Measurements from ENCODE around the gene SRXN1. TPM values are rescaled to one million over a fixed set of nuclear protein-coding genes. Genes with fewer than 3 reads are reported as not detected.

Gene SRXN1
- total and polyA plus RNA-seq, 9 of the 15 experiments (the other 6 are each of a cell fraction or from before 2014, with no cell fraction given), result 6.8 to 36.4 (median 21.6) TPM

DNA sequence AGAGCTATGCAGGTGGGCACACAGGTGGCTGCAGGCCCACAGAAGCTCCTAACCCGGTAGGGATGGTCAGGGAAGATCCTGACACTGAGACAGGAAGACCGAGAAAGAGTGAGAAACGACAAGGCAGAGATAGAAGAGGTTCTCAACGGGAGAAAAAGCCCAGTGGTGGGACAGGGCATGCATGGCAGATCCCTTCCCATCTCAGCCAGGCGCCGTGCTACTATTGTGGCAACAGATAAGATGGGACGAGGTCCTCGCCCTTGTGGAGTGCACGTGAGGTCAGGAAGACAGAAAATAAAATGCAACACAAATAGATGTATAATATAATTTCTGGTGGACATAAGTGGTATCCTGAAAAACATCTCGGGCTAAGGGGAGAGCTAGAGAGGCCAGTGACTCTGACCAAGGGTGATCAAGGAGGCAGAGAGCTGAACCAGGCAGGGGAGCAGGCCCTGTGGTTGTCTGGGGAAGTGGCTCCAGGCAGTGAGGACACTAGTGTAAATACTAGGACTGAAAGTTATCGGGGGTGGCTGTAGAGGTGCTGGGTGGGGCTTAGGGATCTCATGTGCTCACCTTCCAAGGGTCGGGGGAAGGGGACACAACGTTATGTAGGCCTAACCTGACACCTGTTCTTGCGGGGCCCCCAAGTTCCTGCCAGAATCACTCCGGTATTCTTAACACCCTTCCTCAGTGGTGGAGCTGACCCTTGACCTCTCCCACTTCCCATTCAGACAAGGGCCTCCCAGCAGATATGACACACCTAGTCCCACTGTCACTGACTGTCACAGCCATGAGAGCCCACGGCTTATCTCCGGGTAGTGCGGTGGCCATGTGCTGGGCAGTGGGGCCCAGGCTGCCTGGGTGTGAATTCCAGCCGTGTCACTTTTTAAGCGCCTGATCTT lies 1.0 kb downstream of the SRXN1 start (continued):
- TF ChIP-seq GTF2E2 (tag; IDR thresholded peaks at IDR 0.05) (0 out of 2 replicates have a peak, but pooled peaks have one; percentile 53), GATAD2A (IDR thresholded peaks at IDR 0.05) (0 out of 2 replicates have a peak, but pooled peaks have one; percentile 47), XRCC5 (IDR thresholded peaks at IDR 0.05; ENCODE audit: low read depth, low read length) (no peak), ZNF239 (CRISPR knock-in tag; IDR thresholded peaks at IDR 0.05) (no peak), ZSCAN32 (CRISPR knock-in tag; IDR thresholded peaks at IDR 0.05) (no peak), CBFA2T2 (conservative IDR thresholded peaks at IDR 0.05) (no peak), ZMIZ1 (IDR thresholded peaks at IDR 0.05; ENCODE audit: low read depth in 2 of 2, low read length in 2 of 2) (no peak), GTF3C2 (IDR thresholded peaks at IDR 0.05; ENCODE audit: borderline replicate concordance, extremely low read depth, insufficient read length) (no peak), SLC30A9 (CRISPR knock-in tag; IDR thresholded peaks at IDR 0.05) (no peak), MTA1 (IDR thresholded peaks at IDR 0.05; ENCODE audit: borderline replicate concordance) (no peak), BRCA1 (IDR thresholded peaks at IDR 0.05) (no peak), BRCA1 (CRISPR knock-in tag; IDR thresholded peaks at IDR 0.05) (no peak), ZNF316 (IDR thresholded peaks at IDR 0.05) (no peak), RFX7 (CRISPR knock-in tag; IDR thresholded peaks at IDR 0.05) (no peak)
- TF ChIP-seq, protein P1, sequence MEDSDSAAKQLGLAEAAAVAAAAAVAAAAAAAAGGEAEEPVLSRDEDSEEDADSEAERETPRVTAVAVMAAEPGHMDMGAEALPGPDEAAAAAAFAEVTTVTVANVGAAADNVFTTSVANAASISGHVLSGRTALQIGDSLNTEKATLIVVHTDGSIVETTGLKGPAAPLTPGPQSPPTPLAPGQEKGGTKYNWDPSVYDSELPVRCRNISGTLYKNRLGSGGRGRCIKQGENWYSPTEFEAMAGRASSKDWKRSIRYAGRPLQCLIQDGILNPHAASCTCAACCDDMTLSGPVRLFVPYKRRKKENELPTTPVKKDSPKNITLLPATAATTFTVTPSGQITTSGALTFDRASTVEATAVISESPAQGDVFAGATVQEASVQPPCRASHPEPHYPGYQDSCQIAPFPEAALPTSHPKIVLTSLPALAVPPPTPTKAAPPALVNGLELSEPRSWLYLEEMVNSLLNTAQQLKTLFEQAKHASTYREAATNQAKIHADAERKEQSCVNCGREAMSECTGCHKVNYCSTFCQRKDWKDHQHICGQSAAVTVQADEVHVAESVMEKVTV (CRISPR knock-in tag; IDR thresholded peaks at IDR 0.05), result no peak
- TF ChIP-seq, protein P2, sequence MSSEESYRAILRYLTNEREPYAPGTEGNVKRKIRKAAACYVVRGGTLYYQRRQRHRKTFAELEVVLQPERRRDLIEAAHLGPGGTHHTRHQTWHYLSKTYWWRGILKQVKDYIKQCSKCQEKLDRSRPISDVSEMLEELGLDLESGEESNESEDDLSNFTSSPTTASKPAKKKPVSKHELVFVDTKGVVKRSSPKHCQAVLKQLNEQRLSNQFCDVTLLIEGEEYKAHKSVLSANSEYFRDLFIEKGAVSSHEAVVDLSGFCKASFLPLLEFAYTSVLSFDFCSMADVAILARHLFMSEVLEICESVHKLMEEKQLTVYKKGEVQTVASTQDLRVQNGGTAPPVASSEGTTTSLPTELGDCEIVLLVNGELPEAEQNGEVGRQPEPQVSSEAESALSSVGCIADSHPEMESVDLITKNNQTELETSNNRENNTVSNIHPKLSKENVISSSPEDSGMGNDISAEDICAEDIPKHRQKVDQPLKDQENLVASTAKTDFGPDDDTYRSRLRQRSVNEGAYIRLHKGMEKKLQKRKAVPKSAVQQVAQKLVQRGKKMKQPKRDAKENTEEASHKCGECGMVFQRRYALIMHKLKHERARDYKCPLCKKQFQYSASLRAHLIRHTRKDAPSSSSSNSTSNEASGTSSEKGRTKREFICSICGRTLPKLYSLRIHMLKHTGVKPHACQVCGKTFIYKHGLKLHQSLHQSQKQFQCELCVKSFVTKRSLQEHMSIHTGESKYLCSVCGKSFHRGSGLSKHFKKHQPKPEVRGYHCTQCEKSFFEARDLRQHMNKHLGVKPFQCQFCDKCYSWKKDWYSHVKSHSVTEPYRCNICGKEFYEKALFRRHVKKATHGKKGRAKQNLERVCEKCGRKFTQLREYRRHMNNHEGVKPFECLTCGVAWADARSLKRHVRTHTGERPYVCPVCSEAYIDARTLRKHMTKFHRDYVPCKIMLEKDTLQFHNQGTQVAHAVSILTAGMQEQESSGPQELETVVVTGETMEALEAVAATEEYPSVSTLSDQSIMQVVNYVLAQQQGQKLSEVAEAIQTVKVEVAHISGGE (CRISPR knock-in tag; IDR thresholded peaks at IDR 0.05), result no peak

Measured in K562 (cell line).